HuH-7.5 (cell line): ENCODE results near the gene TMEM223.
A peak's percentile ranks its signal among the peaks of the same experiment; 100 is the strongest.
"Not testable (repeated sequence)": the region's sequence is repeated elsewhere in the genome, so short reads cannot be mapped to it uniquely, and the experiment has no call there.

ENCODE experiments used
- DNase-seq: peaks from one replicate; pipeline ENCODE4 v3.0.0; 2011; ENCODE audit warnings: low spot score

Gene TMEM223, protein sequence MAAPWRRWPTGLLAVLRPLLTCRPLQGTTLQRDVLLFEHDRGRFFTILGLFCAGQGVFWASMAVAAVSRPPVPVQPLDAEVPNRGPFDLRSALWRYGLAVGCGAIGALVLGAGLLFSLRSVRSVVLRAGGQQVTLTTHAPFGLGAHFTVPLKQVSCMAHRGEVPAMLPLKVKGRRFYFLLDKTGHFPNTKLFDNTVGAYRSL

DNA sequence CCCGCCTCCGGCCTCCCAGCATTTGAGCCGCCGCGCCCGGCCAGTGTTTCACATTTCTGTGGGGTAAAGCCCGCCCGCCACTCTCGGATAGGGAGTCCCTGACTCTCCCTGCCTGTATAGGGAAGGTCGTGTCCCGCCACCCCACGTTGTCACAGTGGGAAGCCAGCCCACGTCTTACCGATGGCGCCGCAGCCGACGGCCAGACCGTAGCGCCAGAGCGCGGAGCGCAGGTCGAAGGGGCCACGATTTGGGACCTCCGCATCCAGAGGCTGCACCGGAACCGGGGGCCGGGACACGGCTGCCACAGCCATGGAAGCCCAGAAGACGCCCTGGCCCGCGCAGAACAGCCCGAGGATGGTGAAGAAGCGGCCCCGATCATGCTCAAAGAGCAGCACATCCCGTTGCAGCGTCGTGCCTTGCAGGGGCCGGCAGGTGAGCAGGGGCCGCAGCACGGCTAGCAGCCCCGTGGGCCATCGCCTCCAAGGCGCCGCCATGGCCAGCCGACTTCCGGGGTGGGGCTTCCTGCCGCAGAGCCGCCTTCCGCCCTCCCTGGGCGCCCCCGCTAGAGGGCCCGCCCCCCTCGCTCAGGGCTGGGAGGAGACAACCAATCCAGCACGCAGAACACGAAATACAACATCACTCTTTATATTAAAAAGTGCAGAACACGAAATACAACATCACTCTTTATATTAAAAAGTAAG is at the start of gene TMEM223:
TMEM223 (minus strand) TSS at position 506 of the 701 bp plus-strand sequence; CDS start at position 494, 12 bp downstream.
- DNase-seq = peak; percentile 90

DNA sequence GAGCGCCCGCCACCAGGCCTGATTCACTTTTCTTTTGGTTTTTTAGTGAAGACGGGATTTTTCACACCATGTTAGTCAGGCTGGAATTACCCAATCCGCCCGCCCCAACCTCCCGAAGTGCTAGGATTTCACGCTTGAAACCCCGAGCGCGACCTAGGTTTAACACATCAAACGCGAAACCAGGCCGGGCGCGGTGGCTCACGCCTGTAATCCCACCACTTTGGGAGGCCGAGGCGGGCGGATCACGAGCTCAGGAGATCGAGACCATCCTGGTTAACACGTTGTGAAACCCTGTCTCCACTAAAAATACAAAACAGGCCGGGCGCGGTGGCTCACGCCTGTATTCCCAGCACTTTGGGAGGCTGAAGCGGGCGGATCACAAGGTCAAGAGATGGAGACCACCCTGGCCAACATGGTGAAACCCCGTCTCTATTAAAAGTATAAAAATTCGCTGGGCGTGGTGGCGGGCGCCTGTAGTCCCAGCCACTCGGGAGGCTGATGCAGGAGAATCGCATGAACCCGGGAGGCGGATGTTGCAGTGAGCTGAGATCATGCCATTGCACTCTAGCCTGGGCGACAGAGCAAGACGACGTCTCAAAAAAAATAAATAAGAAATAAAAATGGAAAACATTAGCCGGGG is 49.0 kb upstream of the TMEM223 start:
- not testable (repeated sequence) for DNase-seq

DNA sequence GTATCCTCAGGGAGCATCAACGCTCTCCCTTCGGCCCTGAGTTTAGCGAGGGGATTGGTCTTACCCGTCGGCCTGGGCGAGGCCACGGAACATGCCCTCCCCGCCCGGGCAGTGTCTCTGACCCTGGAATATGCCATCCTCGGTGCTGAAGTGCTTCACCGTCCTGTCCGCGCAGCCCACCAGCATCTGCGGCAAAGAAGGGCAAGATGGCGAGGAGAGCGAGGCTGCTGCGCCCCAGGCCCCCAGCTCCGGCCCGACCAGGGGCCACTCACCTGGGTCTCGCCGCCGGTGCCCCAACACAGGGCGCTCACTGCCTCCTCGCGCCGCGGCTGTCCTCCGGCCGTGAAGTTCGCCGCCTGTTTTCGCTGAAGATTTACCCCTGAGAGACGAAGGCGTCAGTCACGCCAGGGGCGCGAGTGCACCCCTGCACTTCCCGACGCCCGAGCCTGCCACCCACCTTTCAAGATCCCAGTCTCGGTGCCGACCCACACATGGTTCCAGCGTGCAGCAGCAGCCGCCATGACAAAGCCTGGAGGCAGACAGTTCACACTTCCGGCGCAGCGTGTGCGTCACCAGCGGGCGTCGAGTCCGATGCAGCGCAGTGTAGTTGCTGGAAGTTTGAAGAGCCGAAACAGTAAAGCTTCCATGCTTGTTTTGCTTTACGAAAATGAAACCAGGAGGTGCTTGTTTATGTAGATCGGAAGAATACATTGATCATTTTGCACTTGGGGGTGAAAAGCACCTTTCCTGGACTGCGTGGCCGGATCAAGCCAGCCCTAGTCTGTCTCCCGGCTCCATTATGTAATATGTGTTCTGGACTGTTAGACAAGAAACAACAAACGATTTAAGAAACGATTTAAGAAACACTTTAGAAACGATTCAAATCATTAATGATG is 47.5 kb upstream of the TMEM223 start, which contains the start of gene WDR74:
WDR74 (minus strand) TSS at position 541 of the 896 bp plus-strand sequence; CDS start at position 521, 20 bp downstream.
- DNase-seq = peak; percentile 69

DNA sequence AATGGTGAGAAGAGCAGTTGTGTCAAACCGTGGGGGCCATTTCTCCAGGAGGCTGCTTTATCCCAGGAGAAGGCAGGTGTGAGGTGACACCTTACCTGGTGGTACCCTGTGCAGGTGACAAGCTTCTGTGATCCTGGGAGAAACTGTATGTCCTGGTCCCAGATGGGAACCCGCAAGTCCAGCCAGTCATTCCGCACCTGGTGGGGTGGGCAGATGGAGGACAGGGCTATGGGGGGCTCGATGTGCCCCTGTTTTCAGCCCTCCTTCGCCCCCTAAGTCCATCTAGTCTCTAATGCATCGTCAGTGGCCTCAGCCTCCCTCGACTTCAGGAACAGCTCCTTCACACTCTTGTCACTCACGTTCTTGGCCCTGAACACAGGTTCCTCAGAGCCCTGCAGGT is 43.5 kb upstream of the TMEM223 start:
- DNase-seq = no peak

DNA sequence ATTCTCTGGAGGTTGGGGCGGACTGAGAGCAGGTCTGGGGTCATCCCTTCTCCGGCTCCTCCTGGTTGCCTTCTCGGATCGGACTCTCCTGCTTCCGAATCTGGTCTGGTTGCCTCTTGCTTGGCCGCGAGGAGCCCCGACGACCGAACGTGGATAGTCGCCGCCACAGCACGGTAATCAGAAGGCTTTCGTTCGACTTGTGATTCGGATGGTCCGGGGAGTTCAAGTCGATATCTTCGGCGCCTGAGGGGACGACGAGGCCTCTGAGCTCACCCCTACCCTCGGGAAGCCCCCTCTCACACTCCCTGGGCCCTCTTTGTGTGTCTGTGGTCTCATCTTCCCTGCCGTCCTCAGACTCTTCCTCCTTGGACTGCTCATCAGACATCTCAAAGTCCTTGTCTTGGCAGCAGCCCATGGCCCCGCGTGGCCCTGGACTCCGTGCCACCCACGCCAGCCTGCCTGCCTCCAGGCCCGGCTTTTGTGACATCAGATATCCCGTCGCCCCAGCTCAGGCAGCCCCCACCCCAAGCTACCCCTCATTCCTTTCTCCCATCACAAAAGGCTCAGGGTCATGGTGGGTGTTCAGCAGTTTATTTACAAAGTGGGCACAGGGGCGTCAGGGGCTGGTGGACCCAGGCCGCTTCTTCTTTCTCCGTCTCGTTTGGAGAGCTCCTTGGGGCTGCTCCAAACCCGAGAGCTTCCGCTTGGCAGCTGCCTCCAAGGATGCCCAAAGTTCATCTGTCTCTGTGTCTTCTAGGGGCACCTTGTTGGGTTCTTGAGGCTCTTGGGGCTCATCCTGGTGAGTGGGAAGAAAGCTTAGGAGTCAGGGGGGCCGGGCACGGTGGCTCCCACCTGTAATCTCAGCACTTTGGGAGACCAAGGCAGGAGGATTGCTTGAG is 40.8 kb upstream of the TMEM223 start, which contains the start of gene TEX54:
TEX54 (minus strand) TSS at position 506 of the 899 bp plus-strand sequence.
- no peak for DNase-seq

DNA sequence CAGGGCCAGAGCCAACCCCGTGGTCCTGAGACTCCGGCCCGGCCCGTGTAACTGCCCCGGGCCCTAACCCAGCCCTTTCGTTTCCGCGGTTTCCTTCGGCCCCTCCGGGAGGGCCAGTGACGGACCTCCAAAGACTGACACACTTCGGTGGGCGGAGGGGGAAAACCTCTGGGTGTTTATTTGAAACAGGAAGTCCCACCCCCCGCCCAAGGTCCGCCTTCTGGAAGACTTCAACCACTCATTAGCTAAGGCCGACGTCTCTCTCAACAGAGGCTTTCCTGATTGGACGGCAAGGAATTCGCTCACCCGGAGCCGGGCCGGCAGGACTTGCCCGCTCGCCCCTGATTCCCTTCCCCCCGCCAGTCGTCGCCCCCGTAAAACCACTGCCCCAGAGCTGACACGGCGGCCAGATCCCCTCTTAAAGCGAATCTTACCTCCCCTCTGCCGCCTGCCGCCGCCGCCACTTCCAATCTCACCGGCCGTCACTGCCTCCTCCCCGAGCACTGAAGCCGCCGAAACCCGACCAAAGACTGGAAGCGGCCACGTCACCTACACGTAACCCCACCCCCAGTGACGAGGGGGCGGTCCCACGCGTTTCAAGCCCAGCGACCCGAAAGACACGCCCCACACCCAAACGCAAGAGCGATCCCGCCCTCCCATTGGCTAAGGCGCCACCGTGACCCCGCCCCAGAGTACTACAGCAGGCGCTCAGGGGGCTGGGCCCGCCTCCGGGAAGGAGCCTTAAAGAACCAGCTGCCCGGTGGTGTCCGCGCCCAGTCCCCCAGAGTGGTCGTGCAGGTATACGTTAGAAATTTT is 39.9 kb upstream of the TMEM223 start, which contains the start of gene STX5:
STX5 (minus strand) TSS at position 532 of the 816 bp plus-strand sequence. CDS start 808 bp downstream, outside the sequence.
- peak; percentile 93 for DNase-seq

DNA sequence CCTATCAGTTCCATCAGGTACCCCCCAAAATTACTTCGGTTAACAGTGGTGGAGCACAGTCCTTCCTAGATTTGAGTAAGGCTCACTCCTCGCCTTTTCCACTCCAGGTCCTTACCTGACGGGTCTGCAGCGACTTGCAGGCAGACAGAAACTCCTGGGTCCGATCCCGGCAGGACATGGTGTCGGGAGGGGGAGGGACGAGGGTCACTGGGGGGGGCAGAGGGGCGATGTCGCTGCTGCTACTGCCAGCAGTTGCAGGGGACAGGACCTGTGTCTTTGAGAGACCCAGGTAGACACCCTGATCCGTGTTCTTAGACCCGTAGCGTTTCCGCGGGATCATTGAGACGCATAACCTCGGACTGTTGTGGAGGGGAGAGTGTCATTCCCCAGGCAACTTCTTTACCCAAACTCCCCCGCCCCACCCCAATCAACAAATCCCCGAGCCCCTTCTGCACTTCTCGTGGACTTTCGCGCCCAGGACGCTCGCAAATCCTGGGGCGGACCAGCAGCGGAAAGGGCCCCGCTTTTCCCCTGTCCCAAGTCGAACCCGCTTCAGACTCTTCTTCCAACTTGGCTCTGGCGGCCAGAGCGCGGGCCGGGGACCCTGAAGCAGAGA is 39.2 kb upstream of the TMEM223 start:
- DNase-seq = no peak

DNA sequence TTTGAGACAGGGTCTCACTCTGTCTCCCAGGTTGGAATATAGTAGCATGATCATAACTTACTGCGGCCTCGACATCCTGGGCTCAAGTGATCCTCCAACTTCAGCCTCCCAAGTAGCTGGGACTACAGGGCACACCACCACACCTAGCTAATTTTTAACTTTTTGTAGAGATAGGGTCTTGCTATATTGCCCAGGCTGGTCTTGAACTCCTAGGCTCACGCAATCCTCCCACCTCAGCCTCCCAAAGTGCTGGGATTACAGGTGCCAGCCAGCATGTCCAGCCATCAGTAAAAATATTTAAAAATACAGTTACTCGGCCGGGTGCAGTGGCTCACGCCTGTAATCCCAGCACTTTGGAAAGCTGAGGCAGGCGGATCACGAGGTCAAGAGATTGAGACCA is 36.3 kb upstream of the TMEM223 start:
- not testable (repeated sequence) for DNase-seq

DNA sequence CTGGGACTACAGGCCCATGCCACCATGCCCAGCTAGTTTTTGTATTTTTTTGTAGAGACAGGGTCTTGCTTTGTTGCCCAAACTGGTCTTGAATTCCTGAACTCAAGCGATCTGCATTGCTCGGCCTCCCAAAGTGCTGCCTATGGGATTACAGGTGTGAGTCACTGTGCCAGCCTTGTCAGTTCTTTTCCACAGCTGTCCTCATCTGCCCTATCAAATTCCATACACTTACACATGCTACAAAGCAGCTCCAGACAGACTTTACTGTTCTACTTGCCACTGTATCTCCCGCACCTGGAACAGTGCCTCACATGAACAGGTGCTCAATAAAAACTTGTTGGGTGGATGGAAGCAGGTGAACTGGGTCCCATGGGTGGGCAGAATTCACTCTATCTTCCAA is 31.9 kb upstream of the TMEM223 start:
- DNase-seq = no peak

DNA sequence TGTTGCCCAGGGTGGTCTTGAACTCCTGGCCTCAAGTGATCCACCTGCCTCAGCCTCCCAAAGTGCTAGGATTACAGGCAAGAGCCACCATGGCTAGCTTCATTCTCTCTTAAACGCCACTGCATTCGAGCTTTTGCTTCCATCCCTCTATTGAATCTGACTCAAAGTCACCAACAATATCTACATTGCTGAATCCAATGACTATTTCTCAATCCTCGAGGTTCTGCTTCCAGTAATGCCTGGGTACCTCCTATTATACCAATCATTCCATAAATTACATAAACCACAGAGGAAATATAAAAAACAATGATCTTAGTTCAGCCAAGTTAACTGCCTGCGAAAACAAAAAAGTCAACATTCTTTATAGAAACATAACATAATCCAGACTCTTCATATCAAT is 25.3 kb upstream of the TMEM223 start:
- no peak for DNase-seq

DNA sequence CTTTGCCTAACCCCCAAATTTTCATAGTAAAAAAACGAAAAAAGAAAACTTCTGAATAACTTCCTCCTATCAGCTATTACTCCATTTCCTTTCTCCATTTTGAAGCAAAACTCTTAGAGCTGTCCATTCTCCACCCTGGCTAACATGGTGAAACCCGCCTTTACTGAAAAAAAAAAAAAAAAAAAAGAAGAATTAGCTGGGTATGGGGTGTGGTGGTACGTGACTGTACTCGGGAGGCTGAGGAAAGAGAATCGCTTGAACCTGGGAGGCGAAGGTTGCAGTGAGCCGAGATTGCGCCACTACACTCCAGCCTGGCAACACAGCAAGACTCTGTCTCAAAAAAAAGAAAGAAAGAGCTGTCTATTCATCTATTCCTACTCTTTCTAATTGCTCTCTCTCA is 24.8 kb upstream of the TMEM223 start:
- DNase-seq = no peak

DNA sequence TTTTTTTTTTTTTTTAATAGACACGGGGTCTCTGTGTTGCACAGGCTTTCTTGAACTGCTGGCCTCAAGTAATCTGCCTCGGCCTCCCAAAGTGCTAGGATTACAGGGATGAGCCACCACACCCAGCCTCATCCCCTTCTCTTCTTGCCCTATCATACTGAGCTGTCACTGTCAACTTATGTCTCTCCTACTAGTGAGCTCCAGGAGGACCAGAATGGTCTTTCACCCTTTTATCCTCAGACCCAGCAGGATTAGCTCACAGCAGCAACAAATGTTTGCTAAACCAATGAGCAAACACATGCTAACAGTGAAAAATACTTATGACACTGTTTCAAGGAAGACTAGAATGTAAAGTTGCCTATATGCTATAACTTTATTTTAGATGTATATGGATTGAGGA is 19.9 kb upstream of the TMEM223 start:
- DNase-seq = no peak

DNA sequence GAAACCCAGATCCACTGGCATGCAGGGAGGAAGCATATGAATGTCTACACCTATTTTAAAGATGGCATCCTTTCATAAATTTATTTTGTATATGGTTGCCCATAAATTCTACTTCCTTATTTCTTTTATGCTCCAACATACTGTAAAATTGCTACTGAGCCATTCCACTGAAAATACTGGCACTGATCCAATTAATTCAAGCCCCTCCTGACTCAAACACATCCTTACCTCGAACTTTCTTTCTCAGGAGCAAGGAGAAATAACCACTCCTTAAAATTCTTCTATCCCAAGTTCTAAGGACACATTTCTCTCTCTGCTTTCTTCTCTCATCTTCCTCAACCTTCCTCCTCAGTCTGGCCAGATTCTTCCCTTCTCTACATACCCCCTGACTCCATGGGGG is 18.9 kb upstream of the TMEM223 start:
- DNase-seq = no peak

DNA sequence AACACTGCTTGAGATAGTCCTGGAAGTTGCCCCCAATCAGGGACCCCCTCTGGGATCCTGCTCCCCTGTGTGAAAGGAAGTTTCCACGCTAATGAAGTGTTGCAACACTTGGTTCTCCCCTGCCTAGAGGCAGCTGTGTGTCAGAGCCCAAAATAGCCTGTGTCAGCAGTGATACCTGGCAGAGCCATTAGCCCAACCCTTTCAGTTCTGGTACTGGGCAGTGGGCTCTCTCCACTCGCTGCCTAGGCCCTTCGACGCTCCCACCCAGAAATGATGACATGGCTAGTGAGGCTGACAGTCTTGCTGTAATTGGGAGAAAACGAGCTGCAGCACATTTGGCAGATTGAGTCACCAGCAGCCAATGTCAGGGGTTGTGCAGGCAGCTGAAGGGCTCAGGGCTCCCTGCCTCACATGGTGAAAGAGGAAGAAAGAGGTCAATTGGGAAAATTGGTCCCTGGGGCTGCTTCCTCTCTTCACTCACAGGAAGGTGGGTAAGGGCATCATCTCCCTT is 14.9 kb upstream of the TMEM223 start:
- no peak for DNase-seq

DNA sequence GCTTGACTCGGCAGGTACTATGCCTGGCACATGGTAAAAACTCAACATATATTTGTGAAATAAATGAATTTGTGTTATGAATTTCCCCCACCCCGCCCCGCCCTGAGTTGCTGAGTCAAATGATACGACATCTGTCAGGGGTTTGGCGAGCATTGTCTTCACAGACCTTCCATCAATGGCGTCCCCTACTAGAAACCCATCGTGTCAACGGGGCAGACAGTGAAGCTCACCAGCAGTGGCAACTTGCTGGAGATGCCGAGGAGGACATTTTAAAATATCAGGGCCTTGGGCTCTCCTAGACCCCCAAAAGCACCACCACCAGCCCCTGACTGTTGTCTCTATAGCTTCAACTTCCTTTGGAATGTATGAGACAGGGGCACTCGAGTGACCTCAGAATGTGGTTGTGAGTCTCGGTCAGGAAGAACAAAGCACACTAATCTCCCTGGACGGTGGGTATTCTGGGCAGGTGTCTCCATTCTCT is 14.2 kb upstream of the TMEM223 start:
- no peak for DNase-seq

DNA sequence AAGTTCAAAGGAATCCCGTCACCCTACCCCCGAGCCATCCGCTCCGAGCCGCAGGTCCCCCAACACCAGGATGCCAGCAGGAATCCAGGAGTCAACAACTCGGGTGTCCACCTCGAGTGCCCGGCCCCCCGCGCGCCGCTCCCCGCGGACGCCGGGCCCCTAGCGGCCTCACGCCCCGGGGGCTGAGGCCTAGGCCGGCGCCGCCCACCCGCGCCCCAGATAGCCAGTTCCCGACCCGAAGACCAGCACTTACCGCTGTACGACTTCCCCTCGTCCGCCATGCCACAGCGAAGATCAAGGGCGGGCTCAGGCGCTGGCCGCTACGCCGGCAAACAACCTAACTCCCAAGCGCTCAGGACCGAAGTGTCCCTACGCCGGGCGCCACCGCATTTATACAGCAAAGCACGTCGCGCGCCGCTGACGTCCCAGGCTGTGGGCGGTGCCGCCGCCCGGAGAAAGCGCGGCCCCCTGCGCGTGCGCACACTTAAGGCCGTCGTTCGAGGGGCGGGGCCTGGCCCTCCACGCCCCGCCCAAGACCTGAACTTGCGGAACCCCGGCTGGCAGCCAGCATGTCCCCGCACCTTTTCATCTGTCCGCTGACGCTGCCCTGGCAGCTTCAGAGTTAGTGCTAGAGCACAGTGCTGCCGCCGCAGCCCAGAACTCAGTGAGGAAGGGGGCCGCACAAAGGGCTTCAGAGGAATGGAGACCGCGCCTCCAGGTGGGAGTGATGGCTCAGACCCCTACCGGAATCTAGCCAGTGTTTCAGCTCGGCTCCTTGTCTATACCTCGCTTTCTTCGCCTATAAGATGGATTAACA is 13.5 kb upstream of the TMEM223 start, which contains the start of gene NXF1:
NXF1 (minus strand) TSS at position 365 of the 817 bp plus-strand sequence; CDS start at position 281, 84 bp downstream.
- DNase-seq = peak; percentile 89

DNA sequence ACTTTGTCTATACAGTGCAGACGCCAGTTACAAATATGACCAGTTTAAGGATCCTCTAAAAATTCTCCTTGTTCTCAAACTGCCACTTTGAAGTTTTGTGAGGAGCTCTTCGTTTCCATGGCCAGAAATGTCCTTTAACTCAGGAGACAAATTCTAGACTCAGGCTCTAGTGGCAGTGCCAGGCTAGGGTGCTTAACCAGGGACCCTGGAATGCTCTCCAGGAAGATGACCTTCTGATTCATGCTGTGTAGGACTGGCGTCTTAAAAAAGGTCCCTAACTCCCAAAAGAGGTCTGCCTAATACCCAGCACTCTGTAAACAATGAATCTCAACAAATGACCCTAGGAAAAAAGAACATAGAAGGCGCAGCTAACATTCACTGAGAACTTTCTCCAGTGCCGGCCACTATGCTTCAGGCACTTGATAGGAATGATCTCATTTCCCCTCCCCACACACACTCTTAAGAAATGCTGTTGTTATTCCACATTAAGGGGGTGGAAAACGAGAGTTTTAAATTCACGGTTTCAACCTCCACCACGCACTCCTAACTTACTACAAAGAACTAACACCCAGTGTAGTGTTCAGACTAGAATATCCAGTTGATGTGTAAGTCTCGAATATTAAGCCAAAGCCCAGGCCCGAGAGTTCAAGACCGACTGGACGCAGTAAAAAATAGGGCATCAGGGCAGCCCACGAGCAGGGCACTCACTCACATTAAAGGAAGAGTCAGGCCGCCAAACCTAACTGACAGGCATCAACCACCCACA is 12.7 kb upstream of the TMEM223 start:
- no peak for DNase-seq
